Transverse colon (tissue), 4 donors: ENCODE measurements around the gene SMYD3.

Experiments
- CTCF ChIP-seq, 5 experiments: fragments of 200-600 bp in 3 of 5; fragments of 450-650 bp in 2 of 5; sonication (generic) in 3 of 5; IDR thresholded peaks; 1 replicate in 2 of 5; 2 replicates in 3 of 5; pipeline ENCODE4 v1.5.1; 2016 to 2017; ENCODE audit warnings: antibody characterized with exemption in 5 of 5, inconsistent platforms in 3 of 5, mild to moderate bottlenecking in 2 of 5, moderate library complexity in 1 of 5
- EP300 ChIP-seq: sonication (generic); formaldehyde crosslinking; IDR thresholded peaks from one replicate; pipeline ENCODE4 v1.6.1; 2017; ENCODE audit warnings: antibody characterized with exemption, low read depth
- POLR2A ChIP-seq: fragments of 450-650 bp; IDR thresholded peaks from one replicate; pipeline ENCODE4 v1.6.1; 2016; ENCODE audit warnings: antibody characterized with exemption, mild to moderate bottlenecking, moderate library complexity
- POLR2AphosphoS5 ChIP-seq, 3 donors: sonication (generic); formaldehyde crosslinking; IDR thresholded peaks; one replicate each; pipeline ENCODE4 v1.6.1; 2016; ENCODE audit warnings: antibody characterized with exemption in 3 of 3

DNA sequence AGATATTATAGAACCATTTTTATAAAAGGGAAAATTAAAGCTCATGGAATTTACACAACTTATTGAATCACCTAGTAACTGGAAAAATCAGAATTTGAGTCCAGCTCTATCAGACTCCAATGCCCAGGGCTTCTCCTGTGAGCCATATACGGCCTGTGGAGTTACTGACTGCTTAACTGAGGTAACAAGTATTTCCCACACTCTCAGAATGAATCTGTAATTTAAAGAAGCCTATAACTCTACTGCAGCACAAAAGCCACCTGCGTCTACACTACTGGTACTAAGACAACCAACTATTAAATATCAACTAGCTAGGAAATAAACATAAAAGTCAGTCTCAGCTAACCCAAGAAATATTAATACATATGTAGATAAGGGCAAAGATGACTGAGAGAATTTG lies 29.4 kb downstream of the SMYD3 start:
- TF ChIP-seq CTCF (IDR thresholded peaks at IDR 0.05): no peak
- no peak for TF ChIP-seq POLR2A
- TF ChIP-seq EP300: no peak
- TF ChIP-seq POLR2AphosphoS5 (IDR thresholded peaks at IDR 0.05): no peak
